CD8-positive, alpha-beta memory T cell (primary cell): ENCODE results near the gene CAV2. TPM values are rescaled to one million over a fixed set of nuclear protein-coding genes. Genes with fewer than 3 reads are reported as not detected.

ENCODE experiments used
- CTCF ChIA-PET: fragments of 350-600 bp; sonication (Branson Sonifier 250); formaldehyde crosslinking; loops from one replicate; lab custom pipeline; 2021; ENCODE audit warnings: antibody characterized with exemption; lab: Charles Lee
- POLR2A ChIA-PET: fragments of 350-600 bp; sonication (Branson Sonifier 250); formaldehyde crosslinking; loops from one replicate; lab custom pipeline; 2021; ENCODE audit warnings: antibody characterized with exemption; lab: Charles Lee
- DNase-seq, 5 donors: peaks; one replicate each; pipeline versions ENCODE4 v3.0.0 to v3.0.0-alpha.2; 2020 to 2022; ENCODE audit warnings: mixed read lengths in 1 of 5
- H3K27ac ChIP-seq: one replicate; pipeline ENCODE4 v1.7.0; 2013; ENCODE audit warnings: low read depth, mild to moderate bottlenecking, low read length, moderate library complexity
- H3K27me3 ChIP-seq: 2 replicates; pipeline ENCODE4 v1.7.0; 2013; ENCODE audit warnings: low read length, mild to moderate bottlenecking; ENCODE audit not compliant: insufficient read depth, poor library complexity, severe bottlenecking
- H3K36me3 ChIP-seq: 2 replicates; pipeline ENCODE4 v1.7.0; 2013; ENCODE audit warnings: mild to moderate bottlenecking, low read length, moderate library complexity; ENCODE audit not compliant: insufficient read depth
- H3K4me1 ChIP-seq: 2 replicates; pipeline ENCODE4 v1.7.0; 2013; ENCODE audit warnings: mild to moderate bottlenecking, low read length, moderate library complexity; ENCODE audit not compliant: insufficient read depth
- H3K4me3 ChIP-seq: 2 replicates; pipeline ENCODE4 v1.7.0; 2013; ENCODE audit warnings: mild to moderate bottlenecking, low read length
- H3K9me3 ChIP-seq: 2 replicates; pipeline ENCODE4 v1.7.0; 2013; ENCODE audit warnings: mild to moderate bottlenecking, low read length
- H3K27ac Mint-ChIP-seq, 8 donors: one replicate each; pipeline ENCODE4 v1.8.0; 2020 to 2021; ENCODE audit warnings: mixed read lengths in 8 of 8, mild to moderate bottlenecking in 6 of 8, inconsistent platforms in 3 of 8, moderate library complexity in 3 of 8
- H3K27me3 Mint-ChIP-seq, 2 donors: one replicate each; pipeline ENCODE4 v1.8.0; 2020 to 2021; ENCODE audit warnings: mixed read lengths in 2 of 2, mild to moderate bottlenecking in 1 of 2, moderate library complexity in 1 of 2
- H3K36me3 Mint-ChIP-seq, 3 donors: one replicate each; pipeline ENCODE4 v1.8.0; 2020 to 2021; ENCODE audit warnings: mixed read lengths in 3 of 3, inconsistent platforms in 1 of 3, mild to moderate bottlenecking in 1 of 3
- H3K4me1 Mint-ChIP-seq, 3 donors: one replicate each; pipeline ENCODE4 v1.8.0; 2020 to 2021; ENCODE audit warnings: mixed read lengths in 3 of 3, inconsistent platforms in 1 of 3, mild to moderate bottlenecking in 1 of 3
- H3K4me3 Mint-ChIP-seq, 7 donors: one replicate each; pipeline ENCODE4 v1.8.0; 2020 to 2021; ENCODE audit warnings: mixed read lengths in 7 of 7, mild to moderate bottlenecking in 6 of 7, moderate library complexity in 4 of 7, inconsistent platforms in 2 of 7
- H3K9me3 Mint-ChIP-seq, 5 donors: one replicate each; pipeline ENCODE4 v1.8.0; 2020 to 2022; ENCODE audit warnings: mixed read lengths in 5 of 5, mild to moderate bottlenecking in 3 of 5, moderate library complexity in 2 of 5, inconsistent platforms in 1 of 5
- polyA plus RNA-seq: library from polyadenylated mRNA; unstranded; fragments of 300-500 nt; fragmentation: Illumina TruSeq; gene quantifications from one replicate; pipeline ENCODE4 v1.2.3, GENCODE V29; 2021
- total RNA-seq, 2 experiments: library from RNA; stranded (reverse); gene quantifications; one replicate each; pipeline ENCODE4 v1.2.3, GENCODE V29; 2021

The CAV2 gene
- total and polyA plus RNA-seq, 3 experiments from 2014 or later, result not detected

DNA sequence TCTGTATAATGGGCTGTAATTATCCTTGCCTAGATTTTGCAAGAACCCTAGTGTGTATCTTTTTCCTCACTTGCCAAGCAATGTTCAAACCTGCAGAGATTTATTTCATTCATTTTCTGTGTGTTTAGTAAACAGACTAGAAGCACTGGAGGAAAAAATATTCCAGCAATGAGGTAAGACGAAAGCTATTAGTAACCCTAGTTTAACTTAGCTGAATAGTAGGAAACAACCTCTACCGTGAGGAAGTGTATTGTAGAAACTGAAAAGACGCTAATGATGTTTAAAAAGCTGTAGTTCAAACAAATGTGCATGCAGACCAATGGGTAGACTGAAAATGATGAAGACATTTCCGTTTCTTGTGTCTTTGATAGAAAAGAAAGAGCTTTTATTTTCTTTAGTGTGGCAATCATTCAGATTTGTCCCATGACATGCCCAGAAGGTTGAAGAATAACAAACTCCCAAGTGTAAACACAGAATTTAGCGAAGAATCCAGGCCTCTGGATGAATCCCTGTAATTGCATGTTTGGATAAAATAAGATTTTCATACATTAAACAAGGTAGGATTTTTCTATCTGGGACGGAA is 46.0 kb downstream of the CAV2 start:
- CTCF ChIA-PET, result no interaction called here
- POLR2A ChIA-PET, result no interaction called here
- H3K9me3 Mint-ChIP-seq, result no peaks in the 10 kb centered on the region
- H3K4me1 Mint-ChIP-seq, result no peaks in the 10 kb centered on the region
- H3K4me3 Mint-ChIP-seq, result no peak overlapping the region
- H3K27me3 Mint-ChIP-seq, result peaks cover 2 to 27% of the 10 kb centered on the region in 2 donors
- no peak for DNase-seq
- no peaks in the 10 kb centered on the region for H3K27me3 ChIP-seq
- no peaks in the 10 kb centered on the region for H3K36me3 Mint-ChIP-seq
- no peaks in the 10 kb centered on the region for H3K4me1 ChIP-seq
- no peaks in the 10 kb centered on the region for H3K9me3 ChIP-seq
- no peak overlapping the region for H3K4me3 ChIP-seq
- H3K27ac ChIP-seq, result no peak overlapping the region
- no peaks in the 10 kb centered on the region for H3K36me3 ChIP-seq
- no peak overlapping the region for H3K27ac Mint-ChIP-seq

DNA sequence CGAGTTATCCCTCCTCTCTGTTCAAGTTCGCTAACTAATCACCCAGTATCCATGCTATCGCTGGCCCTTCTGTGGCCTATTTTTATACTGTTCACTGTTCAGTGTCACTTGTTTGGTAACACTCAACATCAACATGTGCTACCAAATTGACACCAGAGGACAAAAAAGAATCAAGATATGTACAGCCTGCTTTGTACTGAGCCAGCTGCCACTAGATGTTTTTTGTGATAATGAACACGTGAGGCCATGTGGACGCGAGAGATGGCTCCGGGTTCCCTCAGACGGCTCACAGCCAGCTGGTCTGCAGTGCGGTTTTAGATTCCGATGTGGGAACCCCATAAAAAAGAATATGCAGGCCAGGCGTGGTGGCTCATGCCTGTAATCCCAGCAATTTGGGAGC is 46.5 kb downstream of the CAV2 start:
- Mint-ChIP-seq H3K27ac (no peak overlapping the region), H3K36me3 (no peaks in the 10 kb centered on the region), H3K9me3 (no peaks in the 10 kb centered on the region), H3K4me3 (no peak overlapping the region), H3K4me1 (no peaks in the 10 kb centered on the region), H3K27me3 (peaks cover 2 to 22% of the 10 kb centered on the region in 2 donors)
- no peak overlapping the region for H3K4me3 ChIP-seq
- H3K27ac ChIP-seq, result no peak overlapping the region
- DNase-seq, result no peak
- H3K9me3 ChIP-seq, result no peaks in the 10 kb centered on the region
- no peaks in the 10 kb centered on the region for H3K4me1 ChIP-seq
- H3K27me3 ChIP-seq, result no peaks in the 10 kb centered on the region
- POLR2A ChIA-PET, result no interaction called here
- CTCF ChIA-PET, result interaction anchor here (1.1 kb wide), 1 partner anchor 21 kb away, joined by 3 read pairs; no protein-coding TSS in a partner anchor
- H3K36me3 ChIP-seq, result no peaks in the 10 kb centered on the region

DNA sequence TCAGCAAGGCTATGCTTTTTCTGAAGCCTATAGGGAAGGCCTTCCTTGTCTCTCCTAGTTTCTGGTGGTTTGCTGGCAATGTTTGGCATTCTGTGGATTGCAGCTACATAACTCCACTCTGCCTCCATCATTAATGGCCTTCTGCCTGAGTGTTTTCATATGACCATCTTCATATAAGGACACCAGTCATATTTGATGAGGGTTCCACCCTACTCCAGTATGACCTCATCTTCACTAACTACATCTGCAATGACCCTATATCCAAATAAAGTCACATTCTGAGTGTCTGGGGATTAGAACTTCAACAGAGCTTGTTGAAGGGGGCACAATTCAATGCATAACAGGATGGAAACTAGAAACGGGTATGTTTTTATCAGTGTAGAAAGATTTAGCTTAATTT is 47.4 kb downstream of the CAV2 start:
- H3K9me3 ChIP-seq, result no peaks in the 10 kb centered on the region
- no peak overlapping the region for H3K27ac ChIP-seq
- DNase-seq, result no peak
- H3K4me3 ChIP-seq, result no peak overlapping the region
- no peaks in the 10 kb centered on the region for H3K27me3 ChIP-seq
- H3K4me3 Mint-ChIP-seq, result no peak overlapping the region
- no peaks in the 10 kb centered on the region for H3K36me3 Mint-ChIP-seq
- POLR2A ChIA-PET, result no interaction called here
- no peak overlapping the region for H3K27ac Mint-ChIP-seq
- no peaks in the 10 kb centered on the region for H3K9me3 Mint-ChIP-seq
- H3K4me1 Mint-ChIP-seq, result no peaks in the 10 kb centered on the region
- no peaks in the 10 kb centered on the region for H3K4me1 ChIP-seq
- H3K36me3 ChIP-seq, result no peaks in the 10 kb centered on the region
- CTCF ChIA-PET, result interaction anchor here (1.1 kb wide), 1 partner anchor 21 kb away, joined by 3 read pairs; no protein-coding TSS in a partner anchor
- H3K27me3 Mint-ChIP-seq, result peaks cover 2 to 21% of the 10 kb centered on the region in 2 donors

DNA sequence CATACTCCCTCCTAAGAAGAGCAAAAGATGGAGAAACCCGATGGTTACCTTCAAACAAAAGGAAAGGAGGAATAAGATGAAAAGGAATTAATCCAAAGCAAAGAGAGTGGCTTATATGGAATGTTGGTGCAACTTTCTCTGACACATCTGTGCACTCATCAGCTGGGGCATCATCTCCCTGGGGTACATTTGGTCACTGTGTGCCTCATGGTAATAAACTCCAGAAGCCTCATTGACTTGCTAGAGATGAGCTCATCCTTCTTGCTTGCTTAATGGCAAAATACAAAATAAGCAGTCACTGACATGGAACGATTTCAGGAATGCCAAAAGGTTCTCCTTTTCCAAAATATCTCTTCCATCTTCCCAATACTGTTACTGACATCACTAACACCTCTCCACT is 47.8 kb downstream of the CAV2 start:
- H3K4me3 ChIP-seq, result no peak overlapping the region
- H3K4me1 ChIP-seq, result no peaks in the 10 kb centered on the region
- Mint-ChIP-seq H3K4me1 (no peaks in the 10 kb centered on the region), H3K9me3 (no peaks in the 10 kb centered on the region), H3K27me3 (peaks cover 2 to 21% of the 10 kb centered on the region in 2 donors), H3K36me3 (no peaks in the 10 kb centered on the region), H3K27ac (no peak overlapping the region), H3K4me3 (no peak overlapping the region)
- no peaks in the 10 kb centered on the region for H3K36me3 ChIP-seq
- ChIA-PET CTCF (interaction anchor here (1.1 kb wide), 1 partner anchor 22 kb away, joined by 3 read pairs; no protein-coding TSS in a partner anchor), POLR2A (no interaction called here)
- no peak for DNase-seq
- no peaks in the 10 kb centered on the region for H3K27me3 ChIP-seq
- no peak overlapping the region for H3K27ac ChIP-seq
- H3K9me3 ChIP-seq, result no peaks in the 10 kb centered on the region

DNA sequence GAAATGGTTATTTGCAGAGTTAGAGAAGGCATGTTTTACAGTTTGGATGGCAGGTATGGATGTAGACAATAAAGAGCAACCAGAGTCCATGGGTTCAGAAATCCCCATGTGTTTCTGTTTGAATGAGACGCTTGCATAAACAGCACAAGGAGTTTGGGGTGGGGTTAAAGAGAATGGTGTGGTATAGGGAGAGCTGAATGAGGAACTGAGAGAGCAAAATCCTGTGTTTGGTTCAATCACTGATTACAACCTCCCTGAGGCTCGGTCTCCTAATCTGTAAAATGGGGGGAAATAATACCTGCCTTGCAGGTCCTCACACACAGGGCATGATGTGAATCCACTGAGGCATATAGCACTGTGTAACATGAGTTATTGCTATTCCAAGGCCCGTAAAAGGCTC is 49.0 kb downstream of the CAV2 start:
- ChIA-PET CTCF (no interaction called here), POLR2A (no interaction called here)
- Histone ChIP-seq H3K36me3 (no peaks in the 10 kb centered on the region), H3K9me3 (no peaks in the 10 kb centered on the region), H3K4me3 (no peak overlapping the region), H3K27me3 (no peaks in the 10 kb centered on the region), H3K27ac (no peak overlapping the region), H3K4me1 (no peaks in the 10 kb centered on the region)
- no peaks in the 10 kb centered on the region for H3K36me3 Mint-ChIP-seq
- H3K4me1 Mint-ChIP-seq, result no peaks in the 10 kb centered on the region
- peaks cover 3 to 22% of the 10 kb centered on the region in 2 donors for H3K27me3 Mint-ChIP-seq
- no peak overlapping the region for H3K4me3 Mint-ChIP-seq
- H3K9me3 Mint-ChIP-seq, result no peaks in the 10 kb centered on the region
- no peak for DNase-seq
- H3K27ac Mint-ChIP-seq, result no peak overlapping the region

DNA sequence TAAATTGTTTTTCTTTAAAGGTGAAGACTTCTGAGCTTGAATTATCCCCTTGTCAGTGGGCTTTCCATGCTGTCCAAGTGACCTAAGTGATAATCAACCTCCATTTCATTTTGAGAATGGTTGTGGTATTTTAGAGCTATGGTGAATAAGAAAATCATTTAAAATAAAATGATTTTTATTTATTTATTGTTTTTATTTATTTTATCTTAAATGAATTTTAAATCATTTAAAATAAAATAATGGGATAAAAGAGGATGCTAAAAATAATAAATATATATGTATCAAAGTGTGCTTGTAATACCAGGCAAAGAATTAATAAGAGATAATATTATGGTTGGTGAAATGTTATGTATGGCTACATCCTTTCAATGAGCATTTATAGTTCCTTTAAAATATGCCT is 49.8 kb downstream of the CAV2 start:
- ChIA-PET CTCF (no interaction called here), POLR2A (no interaction called here)
- no peak for DNase-seq
- no peak overlapping the region for H3K4me3 ChIP-seq
- H3K4me3 Mint-ChIP-seq, result no peak overlapping the region
- H3K27me3 Mint-ChIP-seq, result peaks cover 6 to 27% of the 10 kb centered on the region in 2 donors
- H3K36me3 Mint-ChIP-seq, result no peaks in the 10 kb centered on the region
- no peak overlapping the region for H3K27ac Mint-ChIP-seq
- H3K9me3 ChIP-seq, result no peaks in the 10 kb centered on the region
- no peaks in the 10 kb centered on the region for H3K9me3 Mint-ChIP-seq
- no peaks in the 10 kb centered on the region for H3K4me1 Mint-ChIP-seq
- H3K36me3 ChIP-seq, result no peaks in the 10 kb centered on the region
- H3K4me1 ChIP-seq, result no peaks in the 10 kb centered on the region
- H3K27ac ChIP-seq, result no peak overlapping the region
- H3K27me3 ChIP-seq, result no peaks in the 10 kb centered on the region

DNA sequence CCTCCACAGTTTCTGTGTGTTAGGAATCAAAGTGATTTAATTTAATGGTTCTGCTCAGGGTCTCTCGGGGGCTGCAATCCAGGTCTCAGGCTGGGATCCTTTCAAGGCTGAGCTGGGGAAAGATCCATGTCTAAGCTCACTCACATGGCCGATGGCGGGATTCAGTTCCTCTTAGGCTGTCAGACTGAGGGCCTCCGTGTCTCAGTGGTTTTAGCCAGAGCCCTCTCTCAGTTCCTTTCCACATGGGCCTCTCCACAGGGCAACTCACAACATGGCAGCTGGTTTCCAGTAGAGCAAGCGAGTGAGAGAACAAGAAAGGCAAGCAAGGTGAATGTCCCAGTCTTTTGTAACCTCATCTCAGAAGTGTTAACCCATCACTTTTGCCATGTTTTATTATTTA is 52.2 kb downstream of the CAV2 start:
- H3K27me3 ChIP-seq, result no peaks in the 10 kb centered on the region
- H3K4me3 ChIP-seq, result no peak overlapping the region
- ChIA-PET POLR2A (no interaction called here), CTCF (interaction anchor here (0.8 to 0.9 kb wide), 2 partner anchors 25 to 40 kb away, joined by 3 read pairs; no protein-coding TSS in a partner anchor)
- no peaks in the 10 kb centered on the region for H3K36me3 Mint-ChIP-seq
- no peaks in the 10 kb centered on the region for H3K9me3 Mint-ChIP-seq
- DNase-seq, result no peak
- no peak overlapping the region for H3K27ac ChIP-seq
- H3K27me3 Mint-ChIP-seq, result peaks cover 6 to 27% of the 10 kb centered on the region in 2 donors
- no peaks in the 10 kb centered on the region for H3K4me1 ChIP-seq
- H3K27ac Mint-ChIP-seq, result no peak overlapping the region
- no peaks in the 10 kb centered on the region for H3K9me3 ChIP-seq
- H3K36me3 ChIP-seq, result no peaks in the 10 kb centered on the region
- no peaks in the 10 kb centered on the region for H3K4me1 Mint-ChIP-seq
- H3K4me3 Mint-ChIP-seq, result no peak overlapping the region

DNA sequence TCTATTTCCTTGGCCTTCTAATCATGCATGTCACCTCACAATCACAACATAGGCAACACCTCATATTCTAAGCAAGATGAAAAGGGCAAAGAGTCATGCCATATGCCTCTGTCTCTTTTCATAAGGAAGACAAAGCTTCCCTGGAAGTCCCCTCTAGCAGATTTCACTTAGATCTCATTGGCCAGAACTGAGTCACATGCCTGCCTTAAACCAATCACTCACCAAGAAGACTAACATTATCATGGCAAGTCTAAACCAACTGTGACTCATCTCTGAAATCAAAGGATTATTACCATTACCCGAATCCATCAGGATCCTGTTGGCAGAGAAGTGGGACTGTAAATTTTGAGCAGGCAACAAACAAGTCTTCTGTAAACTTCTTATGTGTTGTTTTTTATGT is 53.1 kb downstream of the CAV2 start:
- Histone ChIP-seq H3K36me3 (no peaks in the 10 kb centered on the region), H3K4me1 (no peaks in the 10 kb centered on the region), H3K27ac (no peak overlapping the region), H3K4me3 (no peak overlapping the region), H3K9me3 (no peaks in the 10 kb centered on the region), H3K27me3 (no peaks in the 10 kb centered on the region)
- Mint-ChIP-seq H3K36me3 (no peaks in the 10 kb centered on the region), H3K4me3 (no peak overlapping the region), H3K9me3 (no peaks in the 10 kb centered on the region), H3K27me3 (peaks cover 4 to 31% of the 10 kb centered on the region in 2 donors), H3K4me1 (no peaks in the 10 kb centered on the region), H3K27ac (no peak overlapping the region)
- CTCF ChIA-PET, result no interaction called here
- no peak for DNase-seq
- POLR2A ChIA-PET, result no interaction called here
